Hepatocyte (in vitro differentiated cells): ENCODE results near the gene PHKG2. TPM values are rescaled to one million over a fixed set of nuclear protein-coding genes. Genes with fewer than 3 reads are reported as not detected.

Source experiments
- DNase-seq: peaks from one replicate; pipeline ENCODE4 v3.0.0-alpha.2; 2016; ENCODE audit warnings: low spot score
- H2AFZ ChIP-seq: fragments of 200-600 bp; sonication (generic); 2 replicates; pipeline ENCODE4 v1.6.0; 2016; ENCODE audit warnings: antibody characterized with exemption, mild to moderate bottlenecking
- H3K27ac ChIP-seq: fragments of 200-600 bp; sonication (generic); 2 replicates; pipeline ENCODE4 v1.5.1; 2016; ENCODE audit warnings: mild to moderate bottlenecking
- H3K27me3 ChIP-seq: fragments of 200-600 bp; sonication (generic); 2 replicates; pipeline ENCODE4 v1.6.1; 2016
- H3K36me3 ChIP-seq: fragments of 200-600 bp; sonication (generic); replicated peaks from 2 replicates; pipeline ENCODE4 v1.5.1; 2016; ENCODE audit warnings: low read depth; ENCODE audit not compliant: insufficient read depth
- H3K4me1 ChIP-seq: fragments of 200-600 bp; sonication (generic); 2 replicates; pipeline ENCODE4 v1.5.1; 2016; ENCODE audit warnings: mild to moderate bottlenecking, moderate library complexity; ENCODE audit not compliant: insufficient read depth
- H3K4me2 ChIP-seq: fragments of 200-600 bp; sonication (generic); 2 replicates; pipeline ENCODE4 v1.6.0; 2016
- H3K4me3 ChIP-seq: fragments of 200-600 bp; sonication (generic); 2 replicates; pipeline ENCODE4 v1.5.1; 2016; ENCODE audit warnings: mild to moderate bottlenecking
- H3K79me2 ChIP-seq: fragments of 200-600 bp; sonication (generic); 2 replicates; pipeline ENCODE4 v1.6.0; 2017; ENCODE audit warnings: mild to moderate bottlenecking
- H3K9me2 ChIP-seq: fragments of 200-600 bp; sonication (generic); replicated peaks from 2 replicates; pipeline ENCODE4 v1.6.0; 2017; ENCODE audit warnings: mild to moderate bottlenecking; ENCODE audit not compliant: insufficient read depth
- H3K9me3 ChIP-seq: fragments of 200-600 bp; sonication (generic); 2 replicates; pipeline ENCODE4 v1.5.1; 2016; ENCODE audit warnings: low read depth, mild to moderate bottlenecking
- H4K20me1 ChIP-seq: fragments of 200-600 bp; sonication (generic); 2 replicates; pipeline ENCODE4 v1.6.0; 2016; ENCODE audit warnings: mild to moderate bottlenecking; ENCODE audit not compliant: insufficient read depth, poor library complexity, severe bottlenecking
- CTCF ChIP-seq: fragments of 200-600 bp; sonication (generic); IDR thresholded peaks from 2 replicates; pipeline ENCODE4 v1.5.1; 2016; ENCODE audit warnings: antibody characterized with exemption, mild to moderate bottlenecking; ENCODE audit not compliant: poor library complexity
- EZH2 ChIP-seq: fragments of 200-600 bp; sonication (generic); IDR thresholded peaks from 2 replicates; pipeline ENCODE4 v1.6.1; 2016; ENCODE audit warnings: antibody characterized with exemption, mild to moderate bottlenecking, borderline replicate concordance
- EZH2phosphoT487 ChIP-seq: fragments of 200-600 bp; sonication (generic); IDR thresholded peaks from one replicate; pipeline ENCODE4 v1.6.1; 2018; ENCODE audit warnings: antibody characterized with exemption, mild to moderate bottlenecking, low read depth, moderate library complexity; ENCODE audit not compliant: unreplicated experiment, severe bottlenecking
- WGBS: methylation state at CpG from one replicate; pipeline ENCODE4 v1.1.6; 2016; ENCODE audit warnings: low lambda C conversion rate; ENCODE audit errors: missing lambda C conversion rate; 5-methylcytosine and 5-hydroxymethylcytosine counted together
- polyA plus RNA-seq: library from polyadenylated mRNA; unstranded; fragments of >200 nt; fragmentation: Nextera tagmentation; extraction: Ambion mirVana; gene quantifications from 2 replicates; pipeline ENCODE4 v1.2.1, GENCODE V29; 2016
- small RNA-seq: library from RNA; depleted of rRNA; stranded (forward); fragments of <200 nt; gene quantifications from one replicate; pipeline ENCODE3, GENCODE V24; 2014
- total RNA-seq: library from RNA; depleted of rRNA; stranded (reverse); fragments of >200 nt; gene quantifications from 2 replicates; pipeline ENCODE4 v1.2.3, GENCODE V29; 2014

Gene PHKG2
- total and polyA plus RNA-seq, 2 experiments from 2014 or later = 28.0 to 39.5 TPM

- TF ChIP-seq EZH2 (no peak), EZH2phosphoT487 (no peak), CTCF (no peak)
- H3K27ac ChIP-seq = no peak overlapping the region
- no peak overlapping the region for H2AFZ ChIP-seq
- no peaks in the 10 kb centered on the region for H3K9me2 ChIP-seq
- H4K20me1 ChIP-seq = no peaks in the 10 kb centered on the region
- H3K4me2 ChIP-seq = no peak overlapping the region
- WGBS = 80% methylated on average over 8 of the region's 8 CpGs
- H3K4me1 ChIP-seq = no peaks in the 10 kb centered on the region
- H3K27me3 ChIP-seq = no peaks in the 10 kb centered on the region
- H3K4me3 ChIP-seq = no peak overlapping the region
- H3K36me3 ChIP-seq = no peaks in the 10 kb centered on the region
- H3K79me2 ChIP-seq = no peaks in the 10 kb centered on the region
- DNase-seq = no peak
- H3K9me3 ChIP-seq = no peaks in the 10 kb centered on the region
These were observed 49.6 kb downstream of the PHKG2 start for GRCh38 chr16:30797670-30798309.

Small RNA genes lying within 50 kb of the gene (small RNA-seq; reads per million reads assigned to genes)
- not detected for gene RNU6-1043P
- gene SNORA30 = 2.8 reads per million, percentile 90 among the genes with 10 or more reads in this experiment

Other genes starting within 250 kb of the PHKG2 start
- 37.6 and 44.1 TPM in 2 replicates for gene ZNF768, start 221.9 kb upstream of the PHKG2 start, total RNA-seq
- 19.9 and 25.2 TPM in 2 replicates for gene ZNF768, start 221.9 kb upstream of the PHKG2 start, polyA plus RNA-seq
- gene ZNF747, start 213.6 kb upstream of the PHKG2 start, total RNA-seq = 11.1 and 13.4 TPM in 2 replicates
- gene ZNF747, start 213.6 kb upstream of the PHKG2 start, polyA plus RNA-seq = 9.9 and 10.5 TPM in 2 replicates
- 9.8 and 13.8 TPM in 2 replicates for gene ZNF764, start 190.1 kb upstream of the PHKG2 start, total RNA-seq
- gene ZNF764, start 190.1 kb upstream of the PHKG2 start, polyA plus RNA-seq = 12.1 and 12.5 TPM in 2 replicates
- gene ZNF688, start 176.7 kb upstream of the PHKG2 start, total RNA-seq = 7.1 and 9.8 TPM in 2 replicates
- 21.0 and 21.3 TPM in 2 replicates for gene ZNF688, start 176.7 kb upstream of the PHKG2 start, polyA plus RNA-seq
- gene ZNF785, start 162.7 kb upstream of the PHKG2 start, total RNA-seq = 10.8 and 11.7 TPM in 2 replicates
- gene ZNF785, start 162.7 kb upstream of the PHKG2 start, polyA plus RNA-seq = 7.3 and 10.0 TPM in 2 replicates
- gene ZNF689, start 138.0 kb upstream of the PHKG2 start, total RNA-seq = 7.1 and 8.0 TPM in 2 replicates
- gene ZNF689, start 138.0 kb upstream of the PHKG2 start, polyA plus RNA-seq = 5.6 and 8.7 TPM in 2 replicates
- 6.6 and 8.1 TPM in 2 replicates for gene PRR14, start 97.5 kb upstream of the PHKG2 start, total RNA-seq
- gene PRR14, start 97.5 kb upstream of the PHKG2 start, polyA plus RNA-seq = 18.7 and 20.0 TPM in 2 replicates
- gene FBRS, start 90.0 kb upstream of the PHKG2 start, total RNA-seq = 18.5 and 22.9 TPM in 2 replicates
- 22.1 and 25.5 TPM in 2 replicates for gene FBRS, start 90.0 kb upstream of the PHKG2 start, polyA plus RNA-seq
- 9.6 and 15.3 TPM in 2 replicates for gene SRCAP, start 49.3 kb upstream of the PHKG2 start, total RNA-seq
- 29.3 and 33.6 TPM in 2 replicates for gene SRCAP, start 49.3 kb upstream of the PHKG2 start, polyA plus RNA-seq
- gene CFAP119, start 13.6 kb downstream of the PHKG2 start, total RNA-seq = 1.3 and 5.0 TPM in 2 replicates
- 4.2 and 6.1 TPM in 2 replicates for gene CFAP119, start 13.6 kb downstream of the PHKG2 start, polyA plus RNA-seq
- 63.5 and 75.3 TPM in 2 replicates for gene RNF40, start 13.9 kb downstream of the PHKG2 start, total RNA-seq
- 70.4 and 75.6 TPM in 2 replicates for gene RNF40, start 13.9 kb downstream of the PHKG2 start, polyA plus RNA-seq
- 12.2 and 15.6 TPM in 2 replicates for gene ZNF629, start 38.8 kb downstream of the PHKG2 start, total RNA-seq
- gene ZNF629, start 38.8 kb downstream of the PHKG2 start, polyA plus RNA-seq = 7.7 and 8.7 TPM in 2 replicates
- gene BCL7C, start 145.7 kb downstream of the PHKG2 start, total RNA-seq = 21.4 and 25.7 TPM in 2 replicates
- gene BCL7C, start 145.7 kb downstream of the PHKG2 start, polyA plus RNA-seq = 54.1 and 57.3 TPM in 2 replicates
- 1.1 and 1.7 TPM in 2 replicates for gene CTF1, start 148.2 kb downstream of the PHKG2 start, total RNA-seq
- gene CTF1, start 148.2 kb downstream of the PHKG2 start, polyA plus RNA-seq = 13.0 and 18.2 TPM in 2 replicates
- 15.6 and 19.4 TPM in 2 replicates for gene FBXL19, start 175.1 kb downstream of the PHKG2 start, total RNA-seq
- gene FBXL19, start 175.1 kb downstream of the PHKG2 start, polyA plus RNA-seq = 2.1 and 3.6 TPM in 2 replicates
- 42.4 and 52.5 TPM in 2 replicates for gene ORAI3, start 200.6 kb downstream of the PHKG2 start, total RNA-seq
- gene ORAI3, start 200.6 kb downstream of the PHKG2 start, polyA plus RNA-seq = 54.0 and 56.9 TPM in 2 replicates
- gene SETD1A, start 209.3 kb downstream of the PHKG2 start, total RNA-seq = 1.8 and 2.7 TPM in 2 replicates
- 2.2 and 2.3 TPM in 2 replicates for gene SETD1A, start 209.3 kb downstream of the PHKG2 start, polyA plus RNA-seq
- gene HSD3B7, start 236.8 kb downstream of the PHKG2 start, total RNA-seq = 17.5 and 18.1 TPM in 2 replicates
- 16.7 and 20.8 TPM in 2 replicates for gene HSD3B7, start 236.8 kb downstream of the PHKG2 start, polyA plus RNA-seq